MM.1S (cell line): Measurements from ENCODE around the gene HOXD8.

ENCODE experiments used
- CTCF ChIP-seq: fragments of 300-600 bp; sonication (generic); IDR thresholded peaks from 2 replicates; pipeline ENCODE4 v1.5.1; 2016; ENCODE audit warnings: antibody characterized with exemption, low read length, mixed read lengths
- EZH2 ChIP-seq: fragments of 300-600 bp; sonication (generic); optimal IDR thresholded peaks from 2 replicates; pipeline ENCODE3; 2017; ENCODE audit warnings: low read depth, mild to moderate bottlenecking, antibody characterized with exemption, low read length, mixed read lengths

DNA sequence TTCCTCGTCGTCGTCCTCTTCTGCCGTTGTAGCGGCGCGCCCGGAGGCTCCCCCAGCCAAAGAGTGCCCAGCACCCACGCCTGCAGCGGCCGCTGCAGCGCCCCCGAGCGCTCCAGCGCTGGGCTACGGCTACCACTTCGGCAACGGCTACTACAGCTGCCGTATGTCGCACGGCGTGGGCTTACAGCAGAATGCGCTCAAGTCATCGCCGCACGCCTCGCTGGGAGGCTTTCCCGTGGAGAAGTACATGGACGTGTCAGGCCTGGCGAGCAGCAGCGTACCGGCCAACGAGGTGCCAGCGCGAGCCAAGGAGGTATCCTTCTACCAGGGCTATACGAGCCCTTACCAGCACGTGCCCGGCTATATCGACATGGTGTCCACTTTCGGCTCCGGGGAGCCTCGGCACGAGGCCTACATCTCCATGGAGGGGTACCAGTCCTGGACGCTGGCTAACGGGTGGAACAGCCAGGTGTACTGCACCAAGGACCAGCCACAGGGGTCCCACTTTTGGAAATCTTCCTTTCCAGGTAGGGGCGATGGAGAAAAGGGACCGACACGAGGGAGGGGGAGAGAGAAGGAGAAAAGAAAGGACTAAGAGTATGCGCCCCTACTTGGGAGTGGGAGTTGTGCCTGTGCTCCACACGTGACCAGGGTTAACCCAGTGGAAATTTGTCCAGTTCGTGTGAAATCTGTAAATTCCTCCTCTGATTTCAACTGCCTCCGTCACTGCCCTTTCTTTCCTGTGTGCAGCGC is 36.2 kb upstream of the HOXD8 start:
- TF ChIP-seq CTCF = no peak
- no peak for TF ChIP-seq EZH2
